Rectal smooth muscle tissue (tissue), 1 donor: ENCODE data around the gene RRM2.
"Not testable (repeated sequence)": the region's sequence is repeated elsewhere in the genome, so short reads cannot be mapped to it uniquely, and the experiment has no call there.

ENCODE experiments used
- H3K27ac ChIP-seq: one replicate; pipeline ENCODE4 v1.7.0; 2013; ENCODE audit warnings: low read depth, low read length, inconsistent platforms
- H3K27me3 ChIP-seq: one replicate; pipeline ENCODE4 v1.7.0; 2013; ENCODE audit warnings: low read length; ENCODE audit not compliant: control insufficient read depth, insufficient read depth
- H3K36me3 ChIP-seq: one replicate; pipeline ENCODE4 v1.7.0; 2013; ENCODE audit warnings: low read length; ENCODE audit not compliant: control insufficient read depth, insufficient read depth
- H3K4me1 ChIP-seq: one replicate; pipeline ENCODE4 v1.7.0; 2013; ENCODE audit warnings: low read length; ENCODE audit not compliant: control insufficient read depth, insufficient read depth
- H3K4me3 ChIP-seq: one replicate; pipeline ENCODE4 v1.7.0; 2013; ENCODE audit warnings: low read length
- H3K9ac ChIP-seq: one replicate; pipeline ENCODE4 v1.7.0; 2013; ENCODE audit warnings: low read length

Gene RRM2

GRCh38 chr2:10096641-10097040 is 25.9 kb upstream of the RRM2 start:
- Histone ChIP-seq H3K27ac (no peak overlapping the region), H3K27me3 (no peaks in the 10 kb centered on the region), H3K9ac (no peak overlapping the region), H3K4me3 (no peak overlapping the region), H3K4me1 (peaks cover 3% of the 10 kb centered on the region), H3K36me3 (no peaks in the 10 kb centered on the region)

- H3K9ac ChIP-seq, result no peak overlapping the region
- H3K27me3 ChIP-seq, result no peaks in the 10 kb centered on the region
- peaks cover 3% of the 10 kb centered on the region for H3K4me1 ChIP-seq
Measured at GRCh38 chr2:10097352-10098148, 25.0 kb upstream of the RRM2 start.

GRCh38 chr2:10101491-10101890 is 21.0 kb upstream of the RRM2 start:
- no peaks in the 10 kb centered on the region for H3K36me3 ChIP-seq
- no peaks in the 10 kb centered on the region for H3K27me3 ChIP-seq
- H3K27ac ChIP-seq, result no peak overlapping the region
- H3K4me3 ChIP-seq, result no peak overlapping the region
- H3K4me1 ChIP-seq, result peaks cover 3% of the 10 kb centered on the region
- H3K9ac ChIP-seq, result no peak overlapping the region

More at GRCh38 chr2:10097352-10098148, 25.0 kb upstream of the RRM2 start:
- Histone ChIP-seq H3K27ac (no peak overlapping the region), H3K36me3 (no peaks in the 10 kb centered on the region), H3K4me3 (no peak overlapping the region)

GRCh38 chr2:10103179-10103578 is 19.4 kb upstream of the RRM2 start:
- H3K27ac ChIP-seq, result no peak overlapping the region
- H3K4me3 ChIP-seq, result no peak overlapping the region
- H3K4me1 ChIP-seq, result no peaks in the 10 kb centered on the region
- H3K27me3 ChIP-seq, result no peaks in the 10 kb centered on the region
- no peaks in the 10 kb centered on the region for H3K36me3 ChIP-seq
- H3K9ac ChIP-seq, result no peak overlapping the region

GRCh38 chr2:10104906-10105305 is 17.6 kb upstream of the RRM2 start:
- not testable (repeated sequence) for H3K4me1 ChIP-seq, H3K27me3 ChIP-seq, H3K9ac ChIP-seq, H3K27ac ChIP-seq, H3K4me3 ChIP-seq, H3K36me3 ChIP-seq

- H3K4me3 ChIP-seq, result no peak overlapping the region
- H3K36me3 ChIP-seq, result no peaks in the 10 kb centered on the region
- no peak overlapping the region for H3K27ac ChIP-seq
- no peak overlapping the region for H3K9ac ChIP-seq
- no peaks in the 10 kb centered on the region for H3K27me3 ChIP-seq
- no peaks in the 10 kb centered on the region for H3K4me1 ChIP-seq
Measured at GRCh38 chr2:10109311-10109710, 13.2 kb upstream of the RRM2 start.

- Histone ChIP-seq H3K4me1 (peaks cover 12% of the 10 kb centered on the region), H3K9ac (no peak overlapping the region), H3K4me3 (no peak overlapping the region), H3K36me3 (no peaks in the 10 kb centered on the region), H3K27me3 (peaks cover 4% of the 10 kb centered on the region), H3K27ac (no peak overlapping the region)
Measured at GRCh38 chr2:10119027-10119325, 3.6 kb upstream of the RRM2 start.

- H3K4me1 ChIP-seq, result peaks cover 12% of the 10 kb centered on the region
- H3K36me3 ChIP-seq, result no peaks in the 10 kb centered on the region
- H3K27ac ChIP-seq, result no peak overlapping the region
- peaks cover 6% of the 10 kb centered on the region for H3K27me3 ChIP-seq
- H3K9ac ChIP-seq, result no peak overlapping the region
- H3K4me3 ChIP-seq, result peak overlapping the region; percentile 84
Measured at GRCh38 chr2:10119601-10120157, 2.9 kb upstream of the RRM2 start.

- Histone ChIP-seq H3K27me3 (peaks cover 6% of the 10 kb centered on the region), H3K4me3 (peak overlapping the region; percentile 84), H3K27ac (no peak overlapping the region), H3K4me1 (peaks cover 12% of the 10 kb centered on the region), H3K9ac (no peak overlapping the region), H3K36me3 (no peaks in the 10 kb centered on the region)
Measured at GRCh38 chr2:10120158-10120876, 2.2 kb upstream of the RRM2 start.

- no peaks in the 10 kb centered on the region for H3K36me3 ChIP-seq
- peak overlapping the region; percentile 84 for H3K4me3 ChIP-seq
- no peak overlapping the region for H3K9ac ChIP-seq
- peaks cover 6% of the 10 kb centered on the region for H3K27me3 ChIP-seq
- H3K27ac ChIP-seq, result no peak overlapping the region
- H3K4me1 ChIP-seq, result peaks cover 12% of the 10 kb centered on the region
Measured at GRCh38 chr2:10120877-10121574, 1.5 kb upstream of the RRM2 start.

GRCh38 chr2:10123281-10123680 is 742 bp downstream of the RRM2 start:
- peak overlapping the region; percentile 71 for H3K4me3 ChIP-seq
- no peak overlapping the region for H3K27ac ChIP-seq
- H3K9ac ChIP-seq, result no peak overlapping the region
- H3K4me1 ChIP-seq, result peaks cover 12% of the 10 kb centered on the region
- peaks cover 6% of the 10 kb centered on the region for H3K27me3 ChIP-seq
- no peaks in the 10 kb centered on the region for H3K36me3 ChIP-seq

GRCh38 chr2:10124538-10125045 is 2.1 kb downstream of the RRM2 start:
- no peak overlapping the region for H3K4me3 ChIP-seq
- H3K27me3 ChIP-seq, result peaks cover 6% of the 10 kb centered on the region
- H3K9ac ChIP-seq, result no peak overlapping the region
- no peak overlapping the region for H3K27ac ChIP-seq
- peaks cover 12% of the 10 kb centered on the region for H3K4me1 ChIP-seq
- H3K36me3 ChIP-seq, result no peaks in the 10 kb centered on the region
